ENCODE measurements around the gene OGDH.

Gene OGDH

DNA sequence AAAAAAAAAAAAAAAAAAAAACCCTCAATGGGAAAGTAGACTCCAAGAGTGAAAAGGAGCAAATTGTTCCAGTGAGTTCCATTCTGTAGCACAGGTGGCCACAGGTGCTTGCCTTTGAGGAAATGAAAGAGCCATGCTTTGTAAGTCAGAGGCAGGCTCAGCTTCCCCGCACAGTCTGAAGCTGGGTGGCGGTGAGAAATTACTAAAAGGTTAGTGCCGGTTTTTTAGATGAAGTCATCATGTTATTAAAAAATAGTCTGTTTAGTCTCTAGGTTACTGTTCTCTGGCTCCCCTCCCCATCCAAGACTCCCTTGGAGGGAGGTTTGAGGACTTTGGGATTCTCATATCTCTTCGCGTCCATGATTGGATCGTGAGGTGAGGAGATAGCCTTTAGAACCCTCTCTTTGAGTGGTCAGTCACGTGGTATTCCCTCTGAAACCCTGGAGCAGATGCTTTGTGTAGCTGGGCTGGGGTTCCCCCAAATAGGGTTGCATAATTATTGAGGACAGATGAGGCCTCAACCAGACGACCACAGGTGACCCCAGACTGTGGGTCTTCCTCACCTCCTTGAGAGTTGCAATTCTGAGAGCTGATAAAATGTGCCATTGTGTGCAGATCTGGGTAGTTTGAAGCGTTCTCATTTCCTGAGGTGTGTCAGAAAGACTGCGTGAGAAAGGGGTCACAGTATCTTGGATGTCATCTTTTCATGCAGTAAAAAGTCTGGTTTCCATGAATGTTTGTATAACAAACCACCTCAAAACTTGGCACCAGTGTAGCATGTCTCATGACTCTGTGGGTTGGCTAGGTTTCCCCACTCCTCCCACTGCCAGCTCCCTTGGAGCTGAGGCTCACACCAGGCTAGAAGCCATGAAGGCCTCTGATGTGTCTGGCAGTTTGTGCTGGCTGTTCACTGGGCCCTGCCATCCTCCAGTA is 27.1 kb downstream of the OGDH start:
- no peak for TF ChIP-seq FOXP2 (optimal IDR thresholded peaks at IDR 0.05; ENCODE audit: borderline replicate concordance, extremely low read depth, extremely low read length, insufficient read depth)
- no peak for TF ChIP-seq SIN3A (IDR thresholded peaks at IDR 0.05; ENCODE audit: borderline replicate concordance, insufficient read depth, low read length)
- TF ChIP-seq TAF1 (IDR thresholded peaks at IDR 0.05; ENCODE audit: borderline replicate concordance, insufficient read depth, low read length), result no peak

- TF ChIP-seq SIN3A (IDR thresholded peaks at IDR 0.05; ENCODE audit: borderline replicate concordance, insufficient read depth, low read length) (no peak), FOXP2 (optimal IDR thresholded peaks at IDR 0.05; ENCODE audit: borderline replicate concordance, extremely low read depth, extremely low read length, insufficient read depth) (no peak)
Measured at GRCh38 chr7:44634187-44634838, 27.9 kb downstream of the OGDH start.

GRCh38 chr7:44634839-44635591 is 28.6 kb downstream of the OGDH start:
- TF ChIP-seq POLR2AphosphoS5 (IDR thresholded peaks at IDR 0.05; ENCODE audit: low read depth, low read length) (no peak), FOXP2 (optimal IDR thresholded peaks at IDR 0.05; ENCODE audit: borderline replicate concordance, extremely low read depth, extremely low read length, insufficient read depth) (no peak), TAF1 (IDR thresholded peaks at IDR 0.05; ENCODE audit: borderline replicate concordance, insufficient read depth, low read length) (no peak), SIN3A (IDR thresholded peaks at IDR 0.05; ENCODE audit: borderline replicate concordance, insufficient read depth, low read length) (no peak)
- TF ChIP-seq, protein P1, sequence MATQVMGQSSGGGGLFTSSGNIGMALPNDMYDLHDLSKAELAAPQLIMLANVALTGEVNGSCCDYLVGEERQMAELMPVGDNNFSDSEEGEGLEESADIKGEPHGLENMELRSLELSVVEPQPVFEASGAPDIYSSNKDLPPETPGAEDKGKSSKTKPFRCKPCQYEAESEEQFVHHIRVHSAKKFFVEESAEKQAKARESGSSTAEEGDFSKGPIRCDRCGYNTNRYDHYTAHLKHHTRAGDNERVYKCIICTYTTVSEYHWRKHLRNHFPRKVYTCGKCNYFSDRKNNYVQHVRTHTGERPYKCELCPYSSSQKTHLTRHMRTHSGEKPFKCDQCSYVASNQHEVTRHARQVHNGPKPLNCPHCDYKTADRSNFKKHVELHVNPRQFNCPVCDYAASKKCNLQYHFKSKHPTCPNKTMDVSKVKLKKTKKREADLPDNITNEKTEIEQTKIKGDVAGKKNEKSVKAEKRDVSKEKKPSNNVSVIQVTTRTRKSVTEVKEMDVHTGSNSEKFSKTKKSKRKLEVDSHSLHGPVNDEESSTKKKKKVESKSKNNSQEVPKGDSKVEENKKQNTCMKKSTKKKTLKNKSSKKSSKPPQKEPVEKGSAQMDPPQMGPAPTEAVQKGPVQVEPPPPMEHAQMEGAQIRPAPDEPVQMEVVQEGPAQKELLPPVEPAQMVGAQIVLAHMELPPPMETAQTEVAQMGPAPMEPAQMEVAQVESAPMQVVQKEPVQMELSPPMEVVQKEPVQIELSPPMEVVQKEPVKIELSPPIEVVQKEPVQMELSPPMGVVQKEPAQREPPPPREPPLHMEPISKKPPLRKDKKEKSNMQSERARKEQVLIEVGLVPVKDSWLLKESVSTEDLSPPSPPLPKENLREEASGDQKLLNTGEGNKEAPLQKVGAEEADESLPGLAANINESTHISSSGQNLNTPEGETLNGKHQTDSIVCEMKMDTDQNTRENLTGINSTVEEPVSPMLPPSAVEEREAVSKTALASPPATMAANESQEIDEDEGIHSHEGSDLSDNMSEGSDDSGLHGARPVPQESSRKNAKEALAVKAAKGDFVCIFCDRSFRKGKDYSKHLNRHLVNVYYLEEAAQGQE (IDR thresholded peaks at IDR 0.05; ENCODE audit: insufficient read depth in 1 of 2, low read depth in 2 of 2, low read length in 2 of 2), result no peak

DNA sequence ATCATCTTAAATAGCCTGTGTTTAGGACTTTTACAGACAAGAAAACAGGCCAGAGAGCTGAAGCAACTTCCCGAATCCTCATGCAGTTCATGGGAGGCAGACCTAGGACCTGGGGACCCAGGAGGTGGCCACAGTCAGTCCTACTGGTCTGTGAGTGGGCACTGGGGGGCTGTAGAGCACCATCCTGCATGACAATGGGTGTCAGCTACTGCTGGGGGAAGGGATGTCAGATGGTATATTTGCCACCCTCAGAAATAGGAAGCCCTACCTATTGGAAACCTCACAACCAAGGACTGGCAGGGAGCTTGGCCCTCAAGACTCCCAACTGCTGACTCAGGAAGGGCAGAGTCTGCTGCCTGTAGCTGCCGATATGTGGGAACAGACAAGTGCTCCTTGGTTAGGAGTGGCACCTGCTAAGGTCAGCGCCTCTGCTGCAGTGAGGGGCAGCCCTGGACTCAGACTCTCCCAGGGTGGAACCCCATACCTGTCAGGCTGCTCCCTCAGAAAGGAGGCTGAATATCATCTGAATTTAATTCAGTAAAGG is 29.7 kb downstream of the OGDH start:
- TF ChIP-seq FOXP2 (optimal IDR thresholded peaks at IDR 0.05; ENCODE audit: borderline replicate concordance, extremely low read depth, extremely low read length, insufficient read depth) (no peak), SIN3A (IDR thresholded peaks at IDR 0.05; ENCODE audit: borderline replicate concordance, insufficient read depth, low read length) (no peak), TAF1 (IDR thresholded peaks at IDR 0.05; ENCODE audit: borderline replicate concordance, insufficient read depth, low read length) (no peak), POLR2AphosphoS5 (IDR thresholded peaks at IDR 0.05; ENCODE audit: low read depth, low read length) (no peak)
- TF ChIP-seq, protein P1 (IDR thresholded peaks at IDR 0.05; ENCODE audit: insufficient read depth in 1 of 2, low read depth in 2 of 2, low read length in 2 of 2), result no peak

DNA sequence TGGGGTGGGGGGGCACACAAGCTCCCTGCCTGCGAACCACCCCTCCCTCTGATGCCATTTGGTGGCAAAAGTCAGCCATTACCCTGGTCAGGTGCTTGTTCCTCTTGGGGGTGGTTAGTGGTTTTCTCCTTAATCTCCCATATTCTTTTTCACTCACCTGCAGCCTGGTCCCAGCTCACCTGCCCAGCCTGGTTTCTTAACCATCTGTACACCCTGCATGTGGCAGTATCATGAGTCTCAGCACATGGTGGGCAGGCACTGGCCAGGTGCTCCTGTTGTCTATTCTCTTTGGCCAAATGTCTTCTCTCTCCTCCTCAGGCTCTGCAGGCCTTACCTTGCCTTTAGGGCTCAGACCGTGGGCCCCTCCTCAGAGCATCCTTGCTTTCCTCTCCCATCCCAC is 30.5 kb downstream of the OGDH start:
- TF ChIP-seq FOXP2 (optimal IDR thresholded peaks at IDR 0.05; ENCODE audit: borderline replicate concordance, extremely low read depth, extremely low read length, insufficient read depth), result no peak
- TF ChIP-seq POLR2AphosphoS5 (IDR thresholded peaks at IDR 0.05; ENCODE audit: low read depth, low read length), result no peak
- TF ChIP-seq TAF1 (IDR thresholded peaks at IDR 0.05; ENCODE audit: borderline replicate concordance, insufficient read depth, low read length), result no peak
- TF ChIP-seq, protein P1 (IDR thresholded peaks at IDR 0.05; ENCODE audit: insufficient read depth in 1 of 2, low read depth in 2 of 2, low read length in 2 of 2), result no peak
- no peak for TF ChIP-seq SIN3A (IDR thresholded peaks at IDR 0.05; ENCODE audit: borderline replicate concordance, insufficient read depth, low read length)

All from PFSK-1 (cell line).